ENCODE data around the gene PPP1R13B.

The PPP1R13B gene

GRCh38 chr14:103740991-103741689 lies 106.2 kb downstream of the PPP1R13B start:
- no peak overlapping the region for H3K4me3 ChIP-seq (ENCODE audit: low read length)
- DNase-seq (ENCODE audit: low read depth) = peak; percentile 56
- no peak for TF ChIP-seq CTCF (conservative IDR thresholded peaks at IDR 0.05; ENCODE audit: low read length)

GRCh38 chr14:103739793-103740501 lies 107.4 kb downstream of the PPP1R13B start:
- DNase-seq (ENCODE audit: low read depth) = no peak
- TF ChIP-seq CTCF (conservative IDR thresholded peaks at IDR 0.05; ENCODE audit: low read length) = no peak
- H3K4me3 ChIP-seq (ENCODE audit: low read length) = no peak overlapping the region

GRCh38 chr14:103739466-103739792 lies 107.9 kb downstream of the PPP1R13B start:
- no peak overlapping the region for H3K4me3 ChIP-seq (ENCODE audit: low read length)
- DNase-seq (ENCODE audit: low read depth) = no peak
- TF ChIP-seq CTCF (conservative IDR thresholded peaks at IDR 0.05; ENCODE audit: low read length) = no peak

- no peak for DNase-seq (ENCODE audit: low read depth)
- no peak overlapping the region for H3K4me3 ChIP-seq (ENCODE audit: low read length)
- TF ChIP-seq CTCF (conservative IDR thresholded peaks at IDR 0.05; ENCODE audit: low read length) = no peak
These were observed 108.5 kb downstream of the PPP1R13B start for GRCh38 chr14:103738701-103739451.

GRCh38 chr14:103738166-103738565 lies 109.2 kb downstream of the PPP1R13B start:
- TF ChIP-seq CTCF (conservative IDR thresholded peaks at IDR 0.05; ENCODE audit: low read length) = no peak
- peak; percentile 23 for DNase-seq (ENCODE audit: low read depth)
- H3K4me3 ChIP-seq (ENCODE audit: low read length) = no peak overlapping the region

DNA sequence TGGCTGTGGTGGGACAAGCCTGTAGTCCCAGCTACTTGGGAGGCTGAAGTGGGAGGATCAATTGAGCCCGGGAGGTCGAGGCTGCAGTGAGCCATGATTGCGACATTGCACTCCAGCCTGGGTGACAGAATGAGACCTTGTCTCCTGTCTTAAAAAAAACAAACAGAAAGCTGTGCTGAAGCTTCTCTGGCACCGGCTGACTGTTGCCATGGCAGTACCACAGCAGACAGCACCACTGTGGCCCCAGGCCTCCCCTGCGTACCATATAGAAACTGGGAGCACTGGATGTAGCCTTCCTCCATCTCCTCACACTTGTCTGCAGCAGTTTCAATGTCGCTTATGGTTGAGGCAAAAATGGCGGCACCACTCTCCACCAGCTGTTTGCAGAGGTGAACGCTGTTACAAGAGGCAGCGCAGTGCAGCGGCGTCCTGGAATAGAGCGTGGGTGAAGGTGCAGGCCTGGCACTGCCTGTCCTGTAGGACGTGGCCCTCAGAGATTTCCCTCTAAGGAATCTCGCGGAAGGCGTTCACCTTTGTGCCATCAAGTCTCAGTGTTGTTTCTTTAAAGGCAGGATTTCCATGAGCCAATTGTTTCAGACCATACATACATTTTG lies 109.8 kb downstream of the PPP1R13B start:
- no peak for TF ChIP-seq CTCF (conservative IDR thresholded peaks at IDR 0.05; ENCODE audit: low read length)
- no peak for DNase-seq (ENCODE audit: low read depth)
- H3K4me3 ChIP-seq (ENCODE audit: low read length) = no peak overlapping the region

Measured in AG10803 (cell line).